Measurements from ENCODE around the gene ZNF324.

DNA sequence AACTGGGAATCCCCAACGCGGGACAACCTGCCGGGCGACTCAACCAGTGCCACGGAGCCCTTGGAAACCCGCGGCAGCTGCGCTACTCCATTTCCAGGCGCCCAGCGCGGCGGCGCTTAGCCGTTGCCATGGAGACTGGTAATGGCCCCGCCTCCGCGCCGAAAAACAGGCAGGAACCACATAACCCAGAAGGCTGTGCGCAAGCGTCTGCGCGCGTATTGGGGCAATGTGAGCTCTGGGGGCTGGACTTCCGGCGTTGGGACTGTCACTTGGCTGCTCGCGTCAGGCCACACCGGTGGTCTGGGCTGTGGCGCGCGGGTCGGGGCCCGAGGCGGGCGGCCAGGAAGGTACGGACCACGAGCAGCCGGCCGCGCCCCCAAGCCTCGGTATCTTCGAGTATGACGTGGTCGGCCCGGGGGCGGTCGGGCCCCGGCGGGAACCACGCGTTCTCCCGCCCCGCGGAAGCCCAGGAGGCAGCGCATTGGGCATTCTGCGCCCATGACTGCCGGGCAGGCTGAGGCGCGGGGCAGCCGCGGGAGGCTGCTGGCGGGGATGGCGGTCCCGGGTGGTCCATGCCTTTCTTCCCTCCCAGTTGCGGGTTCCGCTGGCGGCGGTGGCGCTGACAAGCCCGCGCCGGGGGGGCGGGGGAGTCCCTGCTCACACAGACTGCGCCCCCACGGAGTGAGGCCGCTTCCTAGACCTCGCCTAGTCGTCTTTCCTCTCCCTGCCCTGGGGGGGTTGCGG, 15.3 kb upstream of the ZNF324 start, which contains the start of gene ZNF324B:
- TF ChIP-seq EZH2phosphoT487 (IDR thresholded peaks at IDR 0.05; ENCODE audit: low read depth) = no peak
- TF ChIP-seq, protein P1, sequence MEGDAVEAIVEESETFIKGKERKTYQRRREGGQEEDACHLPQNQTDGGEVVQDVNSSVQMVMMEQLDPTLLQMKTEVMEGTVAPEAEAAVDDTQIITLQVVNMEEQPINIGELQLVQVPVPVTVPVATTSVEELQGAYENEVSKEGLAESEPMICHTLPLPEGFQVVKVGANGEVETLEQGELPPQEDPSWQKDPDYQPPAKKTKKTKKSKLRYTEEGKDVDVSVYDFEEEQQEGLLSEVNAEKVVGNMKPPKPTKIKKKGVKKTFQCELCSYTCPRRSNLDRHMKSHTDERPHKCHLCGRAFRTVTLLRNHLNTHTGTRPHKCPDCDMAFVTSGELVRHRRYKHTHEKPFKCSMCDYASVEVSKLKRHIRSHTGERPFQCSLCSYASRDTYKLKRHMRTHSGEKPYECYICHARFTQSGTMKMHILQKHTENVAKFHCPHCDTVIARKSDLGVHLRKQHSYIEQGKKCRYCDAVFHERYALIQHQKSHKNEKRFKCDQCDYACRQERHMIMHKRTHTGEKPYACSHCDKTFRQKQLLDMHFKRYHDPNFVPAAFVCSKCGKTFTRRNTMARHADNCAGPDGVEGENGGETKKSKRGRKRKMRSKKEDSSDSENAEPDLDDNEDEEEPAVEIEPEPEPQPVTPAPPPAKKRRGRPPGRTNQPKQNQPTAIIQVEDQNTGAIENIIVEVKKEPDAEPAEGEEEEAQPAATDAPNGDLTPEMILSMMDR (IDR thresholded peaks at IDR 0.05; ENCODE audit: low read depth, low read length) = no peak

Measured in OCI-LY3 (cell line).